ENCODE results near the gene RABGAP1. TPM values are rescaled to one million over a fixed set of nuclear protein-coding genes. Genes with fewer than 3 reads are reported as not detected.

Gene RABGAP1
- total and polyA plus RNA-seq, 2 experiments from 2014 or later, result 8.0 to 16.0 TPM

- H4K20me1 ChIP-seq (ENCODE audit: insufficient read depth), result peaks cover 5% of the 10 kb centered on the region; the same call in 1 of the 2 replicates
- no peaks in the 10 kb centered on the region for H3K79me2 ChIP-seq (ENCODE audit: insufficient read depth)
- H3K4me1 ChIP-seq (ENCODE audit: insufficient read depth), result peaks cover 16% of the 10 kb centered on the region
- no peak within 1 kb of the TSS for H3K27ac ChIP-seq
- in situ Hi-C loops (cut with MboI), result no loop called here
- 90 to 97% methylated on average over 6 to 7 of the region's 7 CpGs for WGBS, 2 experiments (ENCODE audit: low coverage in 1 of 2, low lambda C conversion rate in 2 of 2, missing lambda C conversion rate in 2 of 2)
- no peak for TF ChIP-seq EZH2 (IDR thresholded peaks at IDR 0.05; ENCODE audit: insufficient read depth, poor library complexity, severe bottlenecking)
- TF ChIP-seq EZH2phosphoT487 (IDR thresholded peaks at IDR 0.05; ENCODE audit: insufficient read depth, low read depth), result no peak
- no peak within 1 kb of the TSS for H2AFZ ChIP-seq
- H3K4me3 ChIP-seq, result no peak within 1 kb of the TSS
- no peak for DNase-seq
- H3K27me3 ChIP-seq (replicated peaks; ENCODE audit: insufficient read depth), result no peaks in the 10 kb centered on the region
- no peak within 1 kb of the TSS for H3K9ac ChIP-seq
- no peaks in the 10 kb centered on the region for H3K9me2 ChIP-seq (ENCODE audit: insufficient read depth)
- no peaks in the 10 kb centered on the region for H3K9me3 ChIP-seq (ENCODE audit: low read depth)
- H3K4me2 ChIP-seq (ENCODE audit: unreplicated experiment), result no peak within 1 kb of the TSS
- H3K36me3 ChIP-seq (ENCODE audit: low read depth), result no peaks in the 10 kb centered on the region
- H3F3A ChIP-seq (ENCODE audit: insufficient read depth), result peaks cover 4% of the 10 kb centered on the region; the same call in 1 of the 2 replicates
Observed at GRCh38 chr9:123033352-123033751, 92.5 kb downstream of the RABGAP1 start, which contains the start of gene GPR21. Gene GPR21 (plus strand): TSS chr9:123033667. CDS start chr9:123034567, 900 bp downstream.

- Histone ChIP-seq H2AFZ (no peak overlapping the region), H3K27me3 (replicated peaks; ENCODE audit: insufficient read depth) (no peaks in the 10 kb centered on the region), H3K27ac (no peak overlapping the region), H3K4me2 (ENCODE audit: unreplicated experiment) (no peak overlapping the region), H3K9me3 (ENCODE audit: low read depth) (no peaks in the 10 kb centered on the region), H3K4me1 (ENCODE audit: insufficient read depth) (peaks cover 16% of the 10 kb centered on the region), H3K4me3 (no peak overlapping the region), H3K79me2 (ENCODE audit: insufficient read depth) (no peaks in the 10 kb centered on the region), H4K20me1 (ENCODE audit: insufficient read depth) (peaks cover 5% of the 10 kb centered on the region; the same call in 1 of the 2 replicates), H3F3A (ENCODE audit: insufficient read depth) (peaks cover 4% of the 10 kb centered on the region; the same call in 1 of the 2 replicates), H3K9ac (no peak overlapping the region), H3K36me3 (ENCODE audit: low read depth) (no peaks in the 10 kb centered on the region), H3K9me2 (ENCODE audit: insufficient read depth) (no peaks in the 10 kb centered on the region)
- no peak for DNase-seq
- in situ Hi-C loops (cut with MboI), result no loop called here
- TF ChIP-seq EZH2phosphoT487 (IDR thresholded peaks at IDR 0.05; ENCODE audit: insufficient read depth, low read depth), result no peak
- no peak for TF ChIP-seq EZH2 (IDR thresholded peaks at IDR 0.05; ENCODE audit: insufficient read depth, poor library complexity, severe bottlenecking)
- whole genome bisulfite sequencing, 2 experiments (ENCODE audit: low coverage in 1 of 2, low lambda C conversion rate in 2 of 2, missing lambda C conversion rate in 2 of 2), result 95 to 96% methylated on average over 8 of the region's 8 CpGs
Observed at GRCh38 chr9:123033864-123034601, 93.2 kb downstream of the RABGAP1 start.

GRCh38 chr9:123034881-123035510 lies 94.2 kb downstream of the RABGAP1 start:
- no peak for DNase-seq
- H3K27me3 ChIP-seq (replicated peaks; ENCODE audit: insufficient read depth), result no peaks in the 10 kb centered on the region
- peaks cover 5% of the 10 kb centered on the region; the same call in 1 of the 2 replicates for H4K20me1 ChIP-seq (ENCODE audit: insufficient read depth)
- no peak overlapping the region for H2AFZ ChIP-seq
- no peak overlapping the region for H3K9ac ChIP-seq
- H3K4me3 ChIP-seq, result no peak overlapping the region
- H3K27ac ChIP-seq, result no peak overlapping the region
- no peaks in the 10 kb centered on the region for H3K9me3 ChIP-seq (ENCODE audit: low read depth)
- in situ Hi-C loops (cut with MboI), result no loop called here
- no peak overlapping the region for H3K4me2 ChIP-seq (ENCODE audit: unreplicated experiment)
- TF ChIP-seq EZH2phosphoT487 (IDR thresholded peaks at IDR 0.05; ENCODE audit: insufficient read depth, low read depth), result no peak
- TF ChIP-seq EZH2 (IDR thresholded peaks at IDR 0.05; ENCODE audit: insufficient read depth, poor library complexity, severe bottlenecking), result no peak
- H3K4me1 ChIP-seq (ENCODE audit: insufficient read depth), result peaks cover 16% of the 10 kb centered on the region
- H3K9me2 ChIP-seq (ENCODE audit: insufficient read depth), result no peaks in the 10 kb centered on the region
- H3K36me3 ChIP-seq (ENCODE audit: low read depth), result no peaks in the 10 kb centered on the region
- 96 to 97% methylated on average over 13 of the region's 13 CpGs for WGBS, 2 experiments (ENCODE audit: low coverage in 1 of 2, low lambda C conversion rate in 2 of 2, missing lambda C conversion rate in 2 of 2)
- H3K79me2 ChIP-seq (ENCODE audit: insufficient read depth), result no peaks in the 10 kb centered on the region
- peaks cover 4% of the 10 kb centered on the region; the same call in 1 of the 2 replicates for H3F3A ChIP-seq (ENCODE audit: insufficient read depth)

GRCh38 chr9:123035791-123036190 lies 95.0 kb downstream of the RABGAP1 start:
- WGBS, 2 experiments (ENCODE audit: low coverage in 1 of 2, low lambda C conversion rate in 2 of 2, missing lambda C conversion rate in 2 of 2), result 49 to 53% methylated on average over 2 of the region's 2 CpGs
- peaks cover 5% of the 10 kb centered on the region; the same call in 1 of the 2 replicates for H4K20me1 ChIP-seq (ENCODE audit: insufficient read depth)
- in situ Hi-C loops (cut with MboI), result no loop called here
- H3K4me2 ChIP-seq (ENCODE audit: unreplicated experiment), result no peak overlapping the region
- H3F3A ChIP-seq (ENCODE audit: insufficient read depth), result peaks cover 4% of the 10 kb centered on the region; the same call in 1 of the 2 replicates
- no peaks in the 10 kb centered on the region for H3K9me3 ChIP-seq (ENCODE audit: low read depth)
- no peak overlapping the region for H3K4me3 ChIP-seq
- no peaks in the 10 kb centered on the region for H3K79me2 ChIP-seq (ENCODE audit: insufficient read depth)
- H3K4me1 ChIP-seq (ENCODE audit: insufficient read depth), result peaks cover 16% of the 10 kb centered on the region
- H3K9me2 ChIP-seq (ENCODE audit: insufficient read depth), result no peaks in the 10 kb centered on the region
- no peaks in the 10 kb centered on the region for H3K36me3 ChIP-seq (ENCODE audit: low read depth)
- H3K9ac ChIP-seq, result no peak overlapping the region
- DNase-seq, result no peak
- H3K27me3 ChIP-seq (replicated peaks; ENCODE audit: insufficient read depth), result no peaks in the 10 kb centered on the region
- H2AFZ ChIP-seq, result no peak overlapping the region
- TF ChIP-seq EZH2phosphoT487 (IDR thresholded peaks at IDR 0.05; ENCODE audit: insufficient read depth, low read depth) (no peak), EZH2 (IDR thresholded peaks at IDR 0.05; ENCODE audit: insufficient read depth, poor library complexity, severe bottlenecking) (no peak)
- no peak overlapping the region for H3K27ac ChIP-seq
